OCI-LY3 (cell line): ENCODE results near the gene ENTPD7.

Experiments
- H2AFZ ChIP-seq: fragments of 200-600, 300-600 bp; shearing (Covaris generic); 2 replicates; pipeline ENCODE4 v1.6.0; 2014; ENCODE audit warnings: antibody characterized with exemption, low read depth, low read length
- H3K27ac ChIP-seq: fragments of 200-600, 300-600 bp; sonication (generic); 2 replicates; pipeline ENCODE4 v1.5.1; 2014; ENCODE audit warnings: mild to moderate bottlenecking, low read length, moderate library complexity, mixed read lengths
- H3K27me3 ChIP-seq: fragments of 200-600, 300-600 bp; sonication (generic); 2 replicates; pipeline ENCODE4 v1.6.1; 2014; ENCODE audit warnings: low read depth, low read length, mixed read lengths
- H3K36me3 ChIP-seq: fragments of 200-600, 300-600 bp; sonication (generic); replicated peaks from 2 replicates; pipeline ENCODE3; 2014; ENCODE audit warnings: low read depth, low read length, mixed read lengths
- H3K4me1 ChIP-seq: fragments of 300-600, 200-600 bp; sonication (generic); 2 replicates; pipeline ENCODE4 v1.6.1; 2014; ENCODE audit warnings: low read length, mixed read lengths
- H3K4me2 ChIP-seq: fragments of 200-600, 300-600 bp; sonication (generic); 2 replicates; pipeline ENCODE4 v1.6.1; 2014; ENCODE audit warnings: low read length, mixed read lengths
- H3K4me3 ChIP-seq: fragments of 300-600, 200-600 bp; sonication (generic); 2 replicates; pipeline ENCODE4 v1.5.1; 2014; ENCODE audit warnings: antibody characterized with exemption, mild to moderate bottlenecking, low read length, moderate library complexity
- H3K79me2 ChIP-seq: fragments of 300-600, 200-600 bp; shearing (Covaris generic); 2 replicates; pipeline ENCODE4 v1.6.1; 2014; ENCODE audit warnings: mild to moderate bottlenecking, low read length, mixed read lengths
- H3K9ac ChIP-seq: fragments of 300-600, 200-600 bp; shearing (Covaris generic); 2 replicates; pipeline ENCODE4 v1.6.0; 2014; ENCODE audit warnings: mild to moderate bottlenecking, low read length, moderate library complexity
- H3K9me3 ChIP-seq: fragments of 200-600, 300-600 bp; shearing (Covaris generic); 2 replicates; pipeline ENCODE4 v1.6.1; 2014; ENCODE audit warnings: low read length, mixed read lengths; ENCODE audit not compliant: insufficient read depth
- H4K20me1 ChIP-seq: fragments of 200-600, 300-600 bp; sonication (generic); 2 replicates; pipeline ENCODE4 v1.6.1; 2016; ENCODE audit warnings: low read length, mixed read lengths; ENCODE audit not compliant: insufficient read depth
- EZH2phosphoT487 ChIP-seq: fragments of 200-600 bp; shearing (Covaris generic); IDR thresholded peaks from 2 replicates; pipeline ENCODE4 v1.6.1; 2018; ENCODE audit warnings: antibody characterized with exemption, mixed run types, low read depth
- TF ChIP-seq, protein P1 (sequence below): fragments of 200-600, 300-600 bp; sonication (generic); IDR thresholded peaks from 2 replicates; pipeline ENCODE4 v1.5.1; 2014; ENCODE audit warnings: antibody characterized with exemption, low read length, low read depth

The ENTPD7 gene

DNA sequence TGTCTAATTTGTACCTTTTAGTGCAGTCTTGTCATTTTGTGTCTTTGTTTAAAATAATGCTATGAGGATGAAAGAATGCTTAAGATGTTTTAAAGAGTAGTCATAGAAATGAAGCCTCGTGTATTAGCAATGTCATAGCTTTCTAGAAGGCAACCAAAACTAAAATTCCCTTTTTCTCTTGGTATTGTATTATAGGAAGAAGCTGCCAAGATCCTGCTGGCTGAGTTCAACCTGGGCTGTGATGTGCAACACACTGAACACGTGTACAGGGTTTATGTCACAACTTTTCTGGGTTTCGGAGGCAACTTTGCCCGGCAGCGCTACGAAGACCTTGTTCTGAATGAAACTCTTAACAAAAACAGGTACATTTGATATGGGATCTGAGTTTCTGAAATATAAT is 36.5 kb downstream of the ENTPD7 start:
- Histone ChIP-seq H2AFZ (no peak overlapping the region), H3K4me3 (no peak overlapping the region), H3K4me1 (no peaks in the 10 kb centered on the region), H3K4me2 (no peak overlapping the region), H4K20me1 (no peaks in the 10 kb centered on the region), H3K27me3 (no peaks in the 10 kb centered on the region), H3K9me3 (no peaks in the 10 kb centered on the region), H3K9ac (no peak overlapping the region), H3K79me2 (no peaks in the 10 kb centered on the region), H3K36me3 (no peaks in the 10 kb centered on the region), H3K27ac (no peak overlapping the region)
- no peak for TF ChIP-seq EZH2phosphoT487
- TF ChIP-seq, protein P1, sequence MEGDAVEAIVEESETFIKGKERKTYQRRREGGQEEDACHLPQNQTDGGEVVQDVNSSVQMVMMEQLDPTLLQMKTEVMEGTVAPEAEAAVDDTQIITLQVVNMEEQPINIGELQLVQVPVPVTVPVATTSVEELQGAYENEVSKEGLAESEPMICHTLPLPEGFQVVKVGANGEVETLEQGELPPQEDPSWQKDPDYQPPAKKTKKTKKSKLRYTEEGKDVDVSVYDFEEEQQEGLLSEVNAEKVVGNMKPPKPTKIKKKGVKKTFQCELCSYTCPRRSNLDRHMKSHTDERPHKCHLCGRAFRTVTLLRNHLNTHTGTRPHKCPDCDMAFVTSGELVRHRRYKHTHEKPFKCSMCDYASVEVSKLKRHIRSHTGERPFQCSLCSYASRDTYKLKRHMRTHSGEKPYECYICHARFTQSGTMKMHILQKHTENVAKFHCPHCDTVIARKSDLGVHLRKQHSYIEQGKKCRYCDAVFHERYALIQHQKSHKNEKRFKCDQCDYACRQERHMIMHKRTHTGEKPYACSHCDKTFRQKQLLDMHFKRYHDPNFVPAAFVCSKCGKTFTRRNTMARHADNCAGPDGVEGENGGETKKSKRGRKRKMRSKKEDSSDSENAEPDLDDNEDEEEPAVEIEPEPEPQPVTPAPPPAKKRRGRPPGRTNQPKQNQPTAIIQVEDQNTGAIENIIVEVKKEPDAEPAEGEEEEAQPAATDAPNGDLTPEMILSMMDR: no peak

DNA sequence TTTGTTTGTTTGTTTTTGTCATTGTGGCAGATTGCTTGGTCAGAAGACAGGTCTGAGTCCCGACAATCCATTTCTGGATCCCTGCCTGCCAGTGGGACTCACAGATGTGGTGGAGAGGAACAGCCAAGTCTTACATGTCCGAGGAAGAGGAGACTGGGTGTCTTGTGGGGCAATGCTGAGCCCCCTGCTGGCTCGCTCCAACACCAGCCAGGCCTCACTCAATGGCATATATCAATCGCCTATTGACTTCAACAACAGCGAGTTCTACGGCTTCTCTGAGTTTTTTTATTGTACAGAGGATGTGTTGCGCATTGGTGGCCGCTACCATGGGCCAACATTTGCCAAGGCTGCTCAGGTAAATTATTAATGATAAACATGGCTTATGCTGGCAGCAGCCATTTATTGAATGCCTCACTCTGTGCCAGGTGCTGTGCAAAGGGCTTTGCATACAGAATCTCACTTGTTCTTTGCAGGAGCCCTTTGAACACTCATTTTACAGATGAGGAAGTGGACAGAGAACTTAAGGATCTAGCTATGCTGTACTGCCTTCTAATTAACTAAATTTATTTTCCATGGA is 39.3 kb downstream of the ENTPD7 start:
- Histone ChIP-seq H3K79me2 (no peaks in the 10 kb centered on the region), H3K9me3 (no peaks in the 10 kb centered on the region), H4K20me1 (no peaks in the 10 kb centered on the region), H3K4me1 (no peaks in the 10 kb centered on the region), H3K36me3 (no peaks in the 10 kb centered on the region), H3K27me3 (no peaks in the 10 kb centered on the region), H3K4me2 (no peak overlapping the region), H3K9ac (no peak overlapping the region), H3K4me3 (no peak overlapping the region), H3K27ac (no peak overlapping the region), H2AFZ (no peak overlapping the region)
- TF ChIP-seq, protein P1: peak; percentile 14; the same call in 1 of the 2 replicates
- no peak for TF ChIP-seq EZH2phosphoT487

DNA sequence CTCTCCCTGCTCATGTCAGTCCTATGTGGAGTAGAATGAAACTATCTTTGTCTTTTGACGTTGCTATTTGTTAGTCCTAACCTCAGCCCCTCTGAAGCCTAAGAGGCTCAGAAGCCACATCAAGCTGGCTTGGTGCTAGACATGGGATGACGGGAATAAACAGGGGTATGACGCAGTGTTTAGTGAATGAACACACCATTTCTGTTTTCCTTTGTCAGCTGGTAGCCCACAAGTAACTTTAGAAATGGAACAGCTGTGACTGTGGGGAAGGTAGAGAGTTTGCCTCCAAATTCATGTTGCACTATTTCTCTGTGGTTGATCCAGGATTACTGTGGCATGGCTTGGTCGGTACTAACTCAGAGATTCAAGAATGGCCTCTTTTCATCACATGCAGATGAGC is 41.3 kb downstream of the ENTPD7 start:
- Histone ChIP-seq H3K36me3 (no peaks in the 10 kb centered on the region), H3K27me3 (no peaks in the 10 kb centered on the region), H3K4me2 (no peak overlapping the region), H3K27ac (no peak overlapping the region), H2AFZ (no peak overlapping the region), H3K9ac (no peak overlapping the region), H3K4me3 (no peak overlapping the region), H4K20me1 (no peaks in the 10 kb centered on the region), H3K9me3 (no peaks in the 10 kb centered on the region), H3K4me1 (no peaks in the 10 kb centered on the region), H3K79me2 (no peaks in the 10 kb centered on the region)
- TF ChIP-seq, protein P1: no peak
- TF ChIP-seq EZH2phosphoT487: no peak

DNA sequence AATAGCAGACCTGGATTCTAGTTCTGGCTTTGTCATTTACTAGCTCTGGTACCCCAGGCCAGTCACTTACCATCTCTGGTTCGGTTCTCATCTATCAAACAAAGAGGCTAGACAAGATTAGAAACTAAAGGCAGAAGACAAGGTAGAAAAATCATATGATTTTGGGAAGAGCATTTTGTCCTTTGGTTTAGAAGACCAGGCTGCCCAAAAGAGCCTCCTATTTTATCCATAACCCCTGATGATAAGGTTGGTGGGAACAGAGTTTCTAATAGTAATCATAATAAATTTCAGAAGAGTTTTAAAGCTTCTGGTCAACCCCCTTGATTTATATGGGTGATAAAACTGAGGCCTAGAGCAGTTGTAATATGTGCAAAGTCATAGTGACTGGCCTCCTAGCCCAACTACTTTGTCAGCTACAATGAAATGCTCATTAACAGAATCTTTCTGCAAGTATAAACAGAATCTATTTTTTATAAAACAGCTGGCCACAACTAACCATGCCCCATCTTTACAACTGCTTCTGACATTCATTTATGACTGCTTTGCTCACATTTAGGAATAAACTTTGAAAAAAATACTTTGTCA is 49.2 kb downstream of the ENTPD7 start:
- Histone ChIP-seq H3K4me2 (no peak overlapping the region), H3K36me3 (peaks cover 12% of the 10 kb centered on the region), H4K20me1 (no peaks in the 10 kb centered on the region; the same call in 1 of the 2 replicates), H2AFZ (no peak overlapping the region), H3K27me3 (no peaks in the 10 kb centered on the region), H3K4me1 (peaks cover 32% of the 10 kb centered on the region), H3K79me2 (no peaks in the 10 kb centered on the region), H3K27ac (no peak overlapping the region), H3K9me3 (no peaks in the 10 kb centered on the region), H3K9ac (no peak overlapping the region), H3K4me3 (no peak overlapping the region)
- TF ChIP-seq, protein P1: no peak
- TF ChIP-seq EZH2phosphoT487: no peak
